ENCODE results near the gene GRM5.
"Not testable (repeated sequence)": the region's sequence is repeated elsewhere in the genome, so short reads cannot be mapped to it uniquely, and the experiment has no call there.

GRCh38 chr11:89065651-89066201, at the start of gene GRM5:
- not testable (repeated sequence) for TF ChIP-seq POLR2A (IDR thresholded peaks at IDR 0.05; ENCODE audit: low read depth, low read length); TAF1 (IDR thresholded peaks at IDR 0.05; ENCODE audit: borderline replicate concordance, low read depth, low read length)
